ENCODE results near the gene SNAI1.

Gene SNAI1

DNA sequence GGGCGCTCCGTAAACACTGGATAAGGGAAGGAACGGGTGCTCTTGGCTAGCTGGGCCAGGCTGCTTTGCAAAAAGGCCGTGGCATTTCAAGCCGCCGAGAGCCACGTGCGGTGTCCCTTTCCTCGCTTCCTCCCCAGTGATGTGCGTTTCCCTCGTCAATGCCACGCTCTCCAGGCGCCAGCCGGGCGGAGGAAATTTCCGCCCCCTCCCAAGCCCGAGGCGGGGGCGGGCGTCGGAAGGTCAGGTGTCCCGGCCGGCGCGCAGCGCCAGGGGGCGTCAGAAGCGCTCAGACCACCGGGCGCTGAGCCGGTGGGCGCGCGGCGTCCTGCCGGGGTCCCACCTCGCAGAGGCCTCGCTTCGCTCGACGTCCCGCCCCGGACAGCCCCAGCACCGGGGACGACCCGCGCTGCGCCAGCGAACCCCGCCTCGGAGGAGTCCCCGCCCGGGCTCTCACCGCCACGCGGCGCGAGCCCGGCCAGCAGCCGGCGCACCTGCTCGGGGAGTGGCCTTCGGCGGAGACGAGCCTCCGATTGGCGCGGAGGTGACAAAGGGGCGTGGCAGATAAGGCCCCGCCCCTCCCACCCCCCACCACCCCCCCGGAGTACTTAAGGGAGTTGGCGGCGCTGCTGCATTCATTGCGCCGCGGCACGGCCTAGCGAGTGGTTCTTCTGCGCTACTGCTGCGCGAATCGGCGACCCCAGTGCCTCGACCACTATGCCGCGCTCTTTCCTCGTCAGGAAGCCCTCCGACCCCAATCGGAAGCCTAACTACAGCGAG is at the start of gene SNAI1:
Gene SNAI1 (plus strand): TSS at position 635 of the 777 bp plus-strand sequence. CDS start 80 bp downstream, at position 715.
- TF ChIP-seq, protein P1, sequence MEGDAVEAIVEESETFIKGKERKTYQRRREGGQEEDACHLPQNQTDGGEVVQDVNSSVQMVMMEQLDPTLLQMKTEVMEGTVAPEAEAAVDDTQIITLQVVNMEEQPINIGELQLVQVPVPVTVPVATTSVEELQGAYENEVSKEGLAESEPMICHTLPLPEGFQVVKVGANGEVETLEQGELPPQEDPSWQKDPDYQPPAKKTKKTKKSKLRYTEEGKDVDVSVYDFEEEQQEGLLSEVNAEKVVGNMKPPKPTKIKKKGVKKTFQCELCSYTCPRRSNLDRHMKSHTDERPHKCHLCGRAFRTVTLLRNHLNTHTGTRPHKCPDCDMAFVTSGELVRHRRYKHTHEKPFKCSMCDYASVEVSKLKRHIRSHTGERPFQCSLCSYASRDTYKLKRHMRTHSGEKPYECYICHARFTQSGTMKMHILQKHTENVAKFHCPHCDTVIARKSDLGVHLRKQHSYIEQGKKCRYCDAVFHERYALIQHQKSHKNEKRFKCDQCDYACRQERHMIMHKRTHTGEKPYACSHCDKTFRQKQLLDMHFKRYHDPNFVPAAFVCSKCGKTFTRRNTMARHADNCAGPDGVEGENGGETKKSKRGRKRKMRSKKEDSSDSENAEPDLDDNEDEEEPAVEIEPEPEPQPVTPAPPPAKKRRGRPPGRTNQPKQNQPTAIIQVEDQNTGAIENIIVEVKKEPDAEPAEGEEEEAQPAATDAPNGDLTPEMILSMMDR (conservative IDR thresholded peaks at IDR 0.05; ENCODE audit: low read depth), result peak; percentile 73
- DNase-seq (ENCODE audit: low spot score), result peak; percentile 100
- CTCF ChIA-PET, result interaction anchor here (0.6 to 7.6 kb wide), 9 partner anchors 12 to 1526 kb away, joined by 3 to 416 read pairs (median 3); no protein-coding TSS in a partner anchor
- H3K27ac ChIP-seq, result no peak within 1 kb of the TSS
- POLR2A ChIA-PET (ENCODE audit: low non-redundant PET), result interaction anchor here (1.0 kb wide), 1 partner anchor 88 kb away, joined by 3 read pairs; no protein-coding TSS in a partner anchor

DNA sequence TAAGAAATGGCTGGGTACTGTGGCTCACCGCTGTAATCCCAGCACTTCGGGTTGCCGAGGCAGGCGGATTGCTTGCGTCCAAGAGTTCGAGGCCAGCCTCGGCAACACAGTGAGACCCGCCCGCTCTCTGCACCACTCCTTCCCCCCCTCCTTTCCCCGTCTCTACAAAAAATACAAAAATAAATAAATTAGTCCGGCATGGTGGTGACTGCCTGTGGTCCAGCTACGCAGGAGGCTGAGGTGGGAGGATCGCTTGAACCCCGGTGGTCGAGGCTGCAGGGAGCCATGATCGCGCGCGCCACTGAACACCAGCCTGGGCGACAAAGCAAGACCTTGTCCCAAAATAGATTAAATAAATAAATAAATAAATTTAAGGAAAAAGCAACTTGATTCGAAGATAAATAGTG is 47.0 kb upstream of the SNAI1 start:
- ChIA-PET CTCF (interaction anchor here (0.6 to 2.3 kb wide), 2 partner anchors 43 to 150 kb away, joined by 3 to 20 read pairs; no protein-coding TSS in a partner anchor), POLR2A (ENCODE audit: low non-redundant PET) (interaction anchor here (1.0 kb wide), 1 partner anchor 20 kb away, joined by 3 read pairs; no protein-coding TSS in a partner anchor)
- TF ChIP-seq, protein P1 (conservative IDR thresholded peaks at IDR 0.05; ENCODE audit: low read depth), result no peak
- peak overlapping the region; percentile 72 for H3K27ac ChIP-seq
- no peak for DNase-seq (ENCODE audit: low spot score)

DNA sequence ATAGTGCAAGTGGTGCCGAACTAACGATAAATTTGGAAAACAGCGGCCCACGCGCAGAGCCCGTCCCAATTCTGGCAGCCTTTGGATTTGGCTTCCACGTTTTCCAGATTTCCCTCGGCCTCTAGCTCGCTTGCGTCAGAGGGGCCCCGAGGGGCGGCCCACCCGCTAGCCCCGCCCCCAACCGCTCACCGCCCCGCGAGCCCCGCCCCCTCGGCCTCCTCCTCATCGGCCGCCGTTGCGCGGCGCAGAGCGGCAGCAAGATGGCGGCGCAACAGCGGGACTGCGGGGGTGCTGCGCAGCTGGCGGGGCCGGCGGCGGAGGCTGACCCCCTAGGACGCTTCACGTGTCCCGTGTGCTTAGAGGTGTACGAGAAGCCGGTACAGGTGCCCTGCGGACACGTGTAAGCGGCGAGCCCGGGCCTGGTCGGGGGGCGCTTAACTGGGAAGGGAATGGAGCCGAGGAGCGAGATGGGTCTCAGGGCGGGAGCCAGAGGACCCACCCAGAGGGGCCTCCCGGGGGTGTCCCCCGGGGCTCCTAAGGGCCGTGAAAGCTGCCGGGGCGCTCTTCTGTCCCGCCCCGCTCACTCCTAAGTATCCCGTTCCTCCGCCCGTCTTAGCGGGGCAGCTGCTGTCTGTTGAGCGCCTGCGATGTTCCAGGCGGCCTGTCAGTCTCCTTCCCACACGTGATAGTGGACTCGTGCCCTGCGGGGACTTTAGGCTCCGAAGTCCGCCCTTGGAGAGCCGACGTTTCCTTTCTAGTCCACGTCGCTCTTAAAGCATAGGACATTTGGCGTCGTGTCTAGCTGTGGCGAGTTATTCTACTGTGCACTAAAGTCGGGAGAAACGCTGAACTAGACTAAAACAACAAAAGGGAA is 46.4 kb upstream of the SNAI1 start, which contains the start of gene RNF114:
Gene RNF114 (plus strand): TSS at position 245 of the 874 bp plus-strand sequence. CDS start 16 bp downstream, at position 261.
- DNase-seq (ENCODE audit: low spot score), result peak; percentile 100
- peak within 1 kb of the TSS; percentile 72 for H3K27ac ChIP-seq
- TF ChIP-seq, protein P1 (conservative IDR thresholded peaks at IDR 0.05; ENCODE audit: low read depth), result no peak
- CTCF ChIA-PET, result interaction anchor here (0.5 to 2.3 kb wide), 8 partner anchors 42 to 1418 kb away, joined by 3 to 20 read pairs (median 4); no protein-coding TSS in a partner anchor
- POLR2A ChIA-PET (ENCODE audit: low non-redundant PET), result interaction anchor here (0.5 to 1.0 kb wide), 5 partner anchors 19 to 267 kb away, joined by 3 to 5 read pairs (median 3); no protein-coding TSS in a partner anchor

DNA sequence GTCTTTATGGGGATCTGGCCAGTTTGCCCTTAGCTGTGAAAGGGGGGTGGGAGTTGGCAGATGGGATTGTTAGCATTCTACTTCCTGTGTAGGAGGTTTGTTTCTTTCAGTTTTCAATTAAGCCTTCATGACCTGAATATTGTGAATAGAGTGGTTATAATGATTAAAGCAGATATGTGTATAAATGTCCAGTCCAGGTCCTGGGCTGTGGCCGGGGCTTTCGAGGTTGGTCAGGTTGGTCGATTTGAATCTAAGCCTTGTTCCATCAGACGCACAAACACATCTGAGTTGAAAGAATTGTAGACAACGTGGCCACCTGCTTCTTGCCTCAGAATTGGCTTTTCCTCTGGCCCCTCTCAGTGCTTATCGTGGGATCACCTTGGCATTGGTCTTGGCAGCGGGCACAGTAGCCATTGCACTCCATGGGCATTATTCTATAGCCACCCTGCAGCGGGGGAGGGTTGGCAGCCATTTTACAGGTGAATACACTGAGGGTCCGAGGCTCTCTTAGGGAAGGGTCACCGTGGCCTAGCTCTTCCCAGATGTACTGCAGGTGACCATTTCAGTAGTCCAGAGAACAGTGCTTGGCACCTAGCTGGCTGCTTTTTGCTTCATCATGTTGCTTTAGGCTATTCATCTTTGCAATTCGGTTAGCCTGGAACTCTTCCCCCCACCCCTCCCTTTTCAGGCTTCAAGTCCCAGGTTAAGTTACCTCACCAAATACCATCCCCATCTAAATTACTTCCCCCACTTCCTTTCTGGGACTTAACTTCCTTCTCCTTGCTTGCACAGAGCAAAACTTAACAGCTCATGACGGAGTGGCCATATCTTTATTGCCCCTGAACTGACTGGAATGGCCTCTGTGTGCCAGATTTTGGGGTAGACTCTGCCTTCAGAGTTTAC is 45.5 kb upstream of the SNAI1 start:
- TF ChIP-seq, protein P1 (conservative IDR thresholded peaks at IDR 0.05; ENCODE audit: low read depth), result no peak
- H3K27ac ChIP-seq, result peak overlapping the region; percentile 72
- DNase-seq (ENCODE audit: low spot score), result peak; percentile 54
- POLR2A ChIA-PET (ENCODE audit: low non-redundant PET), result interaction anchor here (0.6 to 1.3 kb wide), 4 partner anchors 13 to 74 kb away, joined by 3 to 7 read pairs (median 4); no protein-coding TSS in a partner anchor
- CTCF ChIA-PET, result interaction anchor here (0.6 to 2.3 kb wide), 5 partner anchors 41 to 513 kb away, joined by 3 to 20 read pairs (median 4); no protein-coding TSS in a partner anchor

DNA sequence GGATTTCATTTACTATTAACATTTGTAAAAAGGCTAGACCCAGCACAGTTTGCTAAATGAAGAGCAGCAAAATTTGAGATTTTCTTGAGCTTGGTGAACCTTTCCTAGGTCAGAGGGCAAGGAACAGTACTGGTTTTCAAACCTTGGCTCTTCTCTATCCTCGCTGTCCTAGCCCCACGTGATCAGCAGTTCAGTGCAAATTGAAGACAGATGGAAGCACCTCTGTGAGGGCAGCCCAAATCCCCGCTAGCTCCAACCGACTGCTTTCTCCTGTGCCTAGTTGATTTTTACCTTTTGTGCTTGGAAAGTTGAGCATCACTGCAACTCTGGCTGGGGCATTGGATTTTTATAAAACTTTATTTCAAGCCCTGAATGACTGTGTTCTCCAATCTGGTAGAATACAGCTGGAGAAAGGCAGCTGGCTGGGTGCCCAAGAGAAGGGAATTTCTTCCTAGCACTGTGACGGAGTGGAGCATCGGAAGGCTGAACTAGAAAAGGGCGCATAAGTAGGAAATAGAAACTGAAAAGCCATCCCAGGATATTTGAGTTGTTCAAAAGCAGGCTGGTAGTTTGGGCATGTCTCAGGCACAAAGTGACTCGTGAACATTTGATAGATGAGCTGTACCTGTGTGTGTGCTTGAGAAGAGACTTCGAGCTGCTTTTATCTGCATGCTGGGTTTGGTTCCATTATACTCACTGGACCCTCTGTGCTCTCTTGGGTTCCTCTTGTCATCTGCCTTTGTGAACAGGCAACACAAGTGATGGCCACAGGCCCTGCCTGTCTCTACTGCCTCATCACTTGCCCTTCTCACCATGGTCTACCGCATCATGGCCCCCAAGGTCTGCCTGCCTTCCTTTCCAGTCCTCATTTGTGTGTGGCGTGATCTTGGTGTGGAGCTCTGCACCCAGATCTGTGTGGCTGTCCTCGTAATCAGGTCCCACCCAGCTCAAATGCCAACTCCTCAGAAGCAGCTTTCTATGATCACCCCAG is 44.3 kb upstream of the SNAI1 start:
- CTCF ChIA-PET, result interaction anchor here (0.6 to 1.3 kb wide), 7 partner anchors 18 to 1228 kb away, joined by 3 to 5 read pairs (median 4); partner anchors contain the start of gene SPATA2
- no peak for DNase-seq (ENCODE audit: low spot score)
- POLR2A ChIA-PET (ENCODE audit: low non-redundant PET), result interaction anchor here (0.6 to 1.3 kb wide), 2 partner anchors 9 to 12 kb away, joined by 5 to 7 read pairs; no protein-coding TSS in a partner anchor
- peak overlapping the region; percentile 55 for H3K27ac ChIP-seq
- TF ChIP-seq, protein P1 (conservative IDR thresholded peaks at IDR 0.05; ENCODE audit: low read depth), result no peak
